ENCODE measurements around the gene RAD51B.

Gene RAD51B

DNA sequence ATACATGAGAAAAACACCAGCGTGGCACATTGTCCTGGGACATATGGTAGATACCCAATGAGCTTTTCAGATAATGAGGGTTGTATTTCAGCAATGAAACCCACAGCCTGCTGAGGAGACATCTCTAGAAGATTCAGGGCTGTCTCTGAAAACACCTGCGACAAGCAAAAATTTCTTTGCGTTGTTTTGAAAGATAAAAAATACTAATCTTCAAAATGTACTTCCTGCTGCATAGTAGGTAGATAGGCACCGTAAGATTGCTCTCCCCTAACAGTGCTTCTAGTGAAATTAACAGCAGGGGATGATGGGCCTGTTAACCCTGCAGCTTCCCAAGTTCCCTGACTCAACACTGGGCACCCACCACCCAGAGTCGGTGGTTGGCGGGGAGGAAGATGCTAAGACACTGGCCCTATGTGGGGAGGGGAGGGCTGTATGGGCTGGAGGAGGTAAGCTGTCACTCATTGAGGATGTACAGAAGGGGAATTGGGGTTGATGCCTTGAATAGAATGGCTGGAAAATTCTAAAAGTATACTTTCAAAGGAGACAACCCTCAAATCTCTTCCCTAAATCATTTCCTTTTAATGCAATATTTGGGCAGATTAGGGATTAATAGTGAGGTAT is 953.3 kb downstream of the RAD51B start:
- no peak for DNase-seq (ENCODE audit: low read depth, low spot score)
- in situ Hi-C loops (cut with HindIII; ENCODE audit: low sequenced_read_pairs) = no loop called here
- H3K4me3 ChIP-seq (ENCODE audit: low read depth, low read length) = no peak overlapping the region
- TF ChIP-seq, protein P1, sequence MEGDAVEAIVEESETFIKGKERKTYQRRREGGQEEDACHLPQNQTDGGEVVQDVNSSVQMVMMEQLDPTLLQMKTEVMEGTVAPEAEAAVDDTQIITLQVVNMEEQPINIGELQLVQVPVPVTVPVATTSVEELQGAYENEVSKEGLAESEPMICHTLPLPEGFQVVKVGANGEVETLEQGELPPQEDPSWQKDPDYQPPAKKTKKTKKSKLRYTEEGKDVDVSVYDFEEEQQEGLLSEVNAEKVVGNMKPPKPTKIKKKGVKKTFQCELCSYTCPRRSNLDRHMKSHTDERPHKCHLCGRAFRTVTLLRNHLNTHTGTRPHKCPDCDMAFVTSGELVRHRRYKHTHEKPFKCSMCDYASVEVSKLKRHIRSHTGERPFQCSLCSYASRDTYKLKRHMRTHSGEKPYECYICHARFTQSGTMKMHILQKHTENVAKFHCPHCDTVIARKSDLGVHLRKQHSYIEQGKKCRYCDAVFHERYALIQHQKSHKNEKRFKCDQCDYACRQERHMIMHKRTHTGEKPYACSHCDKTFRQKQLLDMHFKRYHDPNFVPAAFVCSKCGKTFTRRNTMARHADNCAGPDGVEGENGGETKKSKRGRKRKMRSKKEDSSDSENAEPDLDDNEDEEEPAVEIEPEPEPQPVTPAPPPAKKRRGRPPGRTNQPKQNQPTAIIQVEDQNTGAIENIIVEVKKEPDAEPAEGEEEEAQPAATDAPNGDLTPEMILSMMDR (IDR thresholded peaks at IDR 0.05; ENCODE audit: low read depth, low read length) = no peak

DNA sequence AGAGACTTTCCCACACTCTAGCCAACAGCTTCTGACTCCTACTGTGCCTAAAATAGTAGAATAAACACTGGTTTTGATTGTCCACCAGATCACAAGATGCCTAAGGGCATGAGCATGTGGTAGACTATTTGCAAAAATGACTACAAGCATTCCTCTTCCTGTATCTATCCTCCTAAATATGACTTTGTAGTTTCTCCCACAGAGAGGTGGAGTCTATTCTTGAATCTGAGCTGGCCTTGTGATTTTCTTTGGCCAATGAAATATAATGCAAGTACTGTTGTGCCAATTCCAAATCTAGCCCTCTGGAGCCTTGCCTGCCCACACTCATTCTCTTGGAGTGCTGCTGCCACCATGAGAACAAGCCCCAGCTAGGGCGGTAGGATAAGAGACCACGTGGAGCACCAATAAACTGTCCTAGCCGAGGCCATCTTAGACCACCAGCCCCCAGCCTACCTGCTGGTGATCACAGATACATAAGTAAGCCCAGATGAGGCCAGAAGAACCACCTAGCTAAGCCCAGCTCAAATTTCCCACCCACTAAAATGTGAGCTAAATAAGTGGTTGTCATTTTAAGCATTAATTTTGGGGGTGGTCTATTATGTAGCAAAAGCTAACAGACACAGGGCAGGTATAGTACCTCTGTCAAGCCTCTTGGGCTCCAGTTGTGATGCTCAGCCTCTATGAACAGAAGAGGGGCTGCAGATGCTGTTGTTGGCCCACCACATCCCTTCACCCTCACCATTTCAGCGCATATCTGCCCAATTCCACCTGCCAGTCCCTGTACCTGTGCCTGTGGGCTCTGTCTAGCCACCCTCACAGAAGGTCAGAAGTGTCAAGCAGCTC is 955.4 kb downstream of the RAD51B start:
- H3K4me3 ChIP-seq (ENCODE audit: low read depth, low read length) = no peak overlapping the region
- in situ Hi-C loops (cut with HindIII; ENCODE audit: low sequenced_read_pairs) = no loop called here
- TF ChIP-seq, protein P1 (IDR thresholded peaks at IDR 0.05; ENCODE audit: low read depth, low read length) = no peak
- peak; percentile 8 for DNase-seq (ENCODE audit: low read depth, low spot score)

DNA sequence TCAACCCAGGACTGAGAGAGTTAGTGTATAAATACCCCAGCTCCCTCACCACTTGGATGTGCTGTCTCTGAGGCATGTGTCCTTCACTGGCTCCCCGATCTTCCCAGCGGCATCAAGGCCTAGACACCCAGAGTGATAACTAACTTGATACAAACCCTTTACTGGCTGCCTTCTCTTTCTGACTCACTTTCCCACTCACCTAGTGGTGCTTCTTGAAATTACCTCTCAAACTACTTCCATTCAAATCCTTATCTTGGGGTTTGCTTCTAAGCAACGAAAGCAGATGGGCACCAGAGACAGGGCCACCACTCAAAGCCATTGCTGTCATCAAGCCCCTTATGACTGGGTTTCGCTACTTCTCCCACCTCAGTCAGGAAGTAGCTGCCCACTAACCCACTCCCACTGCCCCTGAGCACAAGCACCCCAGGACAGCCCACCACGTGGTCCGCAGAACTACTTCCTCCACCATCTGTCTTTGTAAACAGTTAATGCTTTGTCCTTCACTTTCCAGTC is 956.1 kb downstream of the RAD51B start:
- H3K4me3 ChIP-seq (ENCODE audit: low read depth, low read length) = no peak overlapping the region
- in situ Hi-C loops (cut with HindIII; ENCODE audit: low sequenced_read_pairs) = no loop called here
- TF ChIP-seq, protein P1 (IDR thresholded peaks at IDR 0.05; ENCODE audit: low read depth, low read length) = peak; percentile 0
- DNase-seq (ENCODE audit: low read depth, low spot score) = no peak

DNA sequence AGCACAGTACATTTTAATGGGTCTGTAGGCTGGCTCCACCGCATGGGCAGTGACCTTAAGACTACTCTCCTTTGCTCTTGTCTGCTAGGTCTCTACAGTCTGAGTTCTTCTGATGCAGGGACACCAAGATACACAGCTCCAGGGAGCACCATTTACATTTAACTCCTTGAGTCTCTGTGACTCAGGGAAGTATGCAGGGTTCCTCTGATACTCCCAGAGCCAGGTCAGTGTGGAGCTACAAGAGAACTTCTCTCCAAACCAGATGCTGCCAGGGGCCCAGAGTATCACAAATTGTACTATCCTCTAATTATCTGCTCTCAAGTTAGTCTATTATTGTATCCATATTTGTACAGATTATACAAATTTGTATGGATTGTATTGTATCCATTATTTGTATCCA is 958.1 kb downstream of the RAD51B start:
- DNase-seq (ENCODE audit: low read depth, low spot score) = no peak
- in situ Hi-C loops (cut with HindIII; ENCODE audit: low sequenced_read_pairs) = no loop called here
- H3K4me3 ChIP-seq (ENCODE audit: low read depth, low read length) = no peak overlapping the region
- TF ChIP-seq, protein P1 (IDR thresholded peaks at IDR 0.05; ENCODE audit: low read depth, low read length) = no peak
